Skin epidermis (tissue), 12 donors: Measurements from ENCODE around the gene RERE.
"Not testable (repeated sequence)": the region's sequence is repeated elsewhere in the genome, so short reads cannot be mapped to it uniquely, and the experiment has no call there.

Source experiments
- H3K27ac ChIP-seq, 21 experiments: fragments of 200-600 bp; sonication (generic) in 11 of 21; one replicate each; pipeline ENCODE4 v1.5.0; 2020; ENCODE audit warnings: mild to moderate bottlenecking in 3 of 21, inconsistent platforms in 2 of 21, moderate library complexity in 2 of 21
- H3K4me3 ChIP-seq, 7 experiments: fragments of 200-600 bp; sonication (generic) in 2 of 7; one replicate each; pipeline ENCODE4 v1.5.0; 2020; ENCODE audit warnings: inconsistent platforms in 2 of 7, mild to moderate bottlenecking in 2 of 7, moderate library complexity in 1 of 7

The RERE gene

GRCh38 chr1:8461351-8462110 is 355.9 kb downstream of the RERE start:
- peak overlapping the region in 6 of 21 experiments; percentile 65 to 81 (median 79) for H3K27ac ChIP-seq
- no peak overlapping the region for H3K4me3 ChIP-seq

DNA sequence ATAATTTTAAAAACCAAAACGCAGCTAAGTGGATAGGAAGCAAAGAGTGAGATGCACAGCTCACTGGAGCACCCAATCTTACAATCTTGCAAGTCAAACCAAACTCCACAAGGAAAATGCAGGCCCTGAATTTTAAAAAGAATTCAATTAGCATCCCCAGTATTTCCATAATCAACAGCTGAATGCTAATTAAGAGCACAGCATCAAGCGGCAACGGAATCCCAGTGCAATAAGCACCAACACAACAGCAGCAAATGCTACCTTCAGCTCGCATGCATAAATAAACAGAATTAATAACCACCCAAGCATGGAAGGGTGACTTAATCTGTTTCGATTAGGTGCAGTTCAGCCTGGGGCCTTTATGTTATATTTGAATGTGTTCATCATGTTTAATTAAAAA is 356.7 kb downstream of the RERE start:
- no peak overlapping the region for H3K27ac ChIP-seq
- no peak overlapping the region for H3K4me3 ChIP-seq

- no peak overlapping the region for H3K27ac ChIP-seq
Observed at GRCh38 chr1:8460132-8460544, 357.3 kb downstream of the RERE start.

DNA sequence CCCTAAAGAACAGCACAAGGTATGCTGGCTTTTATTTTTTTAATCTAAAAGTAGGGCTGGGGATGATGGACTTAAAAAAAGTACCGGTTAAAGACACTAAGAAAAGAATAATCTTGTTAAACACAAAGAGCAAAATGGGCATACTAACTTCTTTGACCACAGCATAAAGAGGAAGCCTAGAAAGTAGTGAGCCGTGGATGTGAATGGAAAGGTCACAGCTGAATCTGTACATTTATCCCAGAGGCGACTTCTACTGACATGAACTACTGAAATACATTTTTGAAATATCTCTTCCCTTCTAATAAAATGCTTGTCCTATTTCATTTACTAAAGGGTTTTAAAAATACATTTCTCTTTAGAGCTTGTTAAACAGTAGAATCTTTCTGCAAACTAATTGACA is 358.8 kb downstream of the RERE start:
- H3K4me3 ChIP-seq, result no peak overlapping the region
- H3K27ac ChIP-seq, result no peak overlapping the region

More at GRCh38 chr1:8460132-8460544, 357.3 kb downstream of the RERE start:
- no peak overlapping the region for H3K4me3 ChIP-seq

DNA sequence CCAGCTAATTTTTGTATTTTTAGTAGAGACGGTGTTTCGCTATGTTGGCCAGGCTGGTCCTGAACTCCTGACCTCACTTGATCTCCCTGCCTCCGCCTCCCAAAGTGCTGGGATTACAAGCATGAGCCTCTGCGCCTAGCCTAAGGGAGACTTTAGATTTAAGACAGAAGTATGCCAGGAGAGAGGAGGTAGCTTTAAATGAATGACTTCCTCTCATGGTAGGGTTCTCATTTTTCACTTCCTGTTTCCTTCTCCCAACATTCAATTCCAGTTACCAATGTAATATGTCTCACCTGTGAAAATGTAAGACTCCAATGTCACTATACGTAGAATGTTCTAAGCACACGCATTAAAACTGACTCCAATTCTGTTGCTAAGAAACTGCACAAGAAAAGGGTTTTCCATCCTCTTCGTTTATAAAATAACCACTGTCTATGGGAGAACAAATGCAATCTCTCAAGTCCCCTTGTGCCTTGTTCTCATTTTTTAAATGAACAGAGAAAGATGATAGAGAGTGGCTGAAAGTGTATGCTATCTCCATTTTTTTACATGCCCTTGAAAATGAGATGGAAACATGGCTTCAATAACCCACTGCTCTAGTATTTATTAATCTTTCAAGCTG is 359.6 kb downstream of the RERE start:
- no peak overlapping the region for H3K27ac ChIP-seq

DNA sequence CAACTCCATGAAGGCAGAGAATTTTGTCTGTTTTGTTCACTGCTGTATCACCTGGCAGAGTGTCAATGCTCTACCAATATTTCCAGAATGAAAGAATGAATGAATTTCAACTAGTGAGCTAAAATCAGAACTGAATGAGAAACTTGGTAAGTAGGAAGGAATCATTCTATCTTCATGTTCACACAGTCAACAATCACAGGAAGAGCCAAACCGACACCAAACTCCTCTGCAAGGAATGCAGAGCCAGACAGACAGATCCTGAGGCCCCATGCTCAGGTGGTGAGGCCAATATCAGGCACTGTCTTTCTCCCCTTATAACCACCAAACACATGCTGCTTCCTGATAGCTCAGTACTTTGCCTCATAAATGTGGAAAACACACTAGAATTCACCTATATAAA is 360.4 kb downstream of the RERE start:
- peak overlapping the region in 4 of 21 experiments; percentile 10 to 74 (median 46) for H3K27ac ChIP-seq
- no peak overlapping the region for H3K4me3 ChIP-seq

More for the DNA sequence above, 359.6 kb downstream of the RERE start:
- H3K4me3 ChIP-seq, result no peak overlapping the region

DNA sequence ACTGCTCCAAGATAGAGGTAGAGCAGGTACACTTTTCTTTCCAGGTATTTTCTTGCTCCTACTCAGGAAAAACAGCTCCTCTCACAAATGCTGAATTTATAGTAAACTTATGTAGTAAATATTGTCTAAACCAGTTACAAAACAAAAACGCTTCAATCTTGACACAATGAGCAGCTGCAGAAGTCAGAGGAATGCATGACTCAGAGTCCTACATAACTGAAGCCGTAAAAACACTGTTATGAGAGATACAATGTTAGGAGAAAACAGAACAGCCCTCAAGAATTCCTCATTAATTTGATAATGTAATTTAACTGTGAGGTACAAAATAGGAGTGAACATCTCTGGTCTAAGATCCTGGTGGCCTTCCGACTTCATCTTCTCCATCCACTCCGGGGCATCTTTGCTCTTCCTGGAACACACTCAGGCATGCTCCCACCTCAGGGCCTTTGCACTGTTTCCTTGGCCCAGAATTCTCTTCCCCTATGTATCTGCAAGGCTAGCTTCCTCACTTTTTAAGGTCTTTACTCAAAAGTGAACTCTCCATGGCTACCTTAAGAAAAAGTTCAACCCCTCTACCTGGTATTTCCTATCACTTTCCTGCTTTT is 361.0 kb downstream of the RERE start:
- Histone ChIP-seq H3K27ac (peak overlapping the region in 11 of 21 experiments; percentile 4 to 74 (median 30)), H3K4me3 (no peak overlapping the region)

GRCh38 chr1:8455700-8456307 is 361.6 kb downstream of the RERE start:
- Histone ChIP-seq H3K4me3 (no peak overlapping the region), H3K27ac (peak overlapping the region in 13 of 21 experiments; percentile 4 to 74 (median 30))

GRCh38 chr1:8450312-8450711 is 367.1 kb downstream of the RERE start:
- H3K27ac ChIP-seq, result no peak overlapping the region
- no peak overlapping the region for H3K4me3 ChIP-seq

GRCh38 chr1:8448911-8449661 is 368.4 kb downstream of the RERE start:
- Histone ChIP-seq H3K4me3 (no peak overlapping the region), H3K27ac (peak overlapping the region in 18 of 21 experiments; percentile 2 to 74 (median 42))

DNA sequence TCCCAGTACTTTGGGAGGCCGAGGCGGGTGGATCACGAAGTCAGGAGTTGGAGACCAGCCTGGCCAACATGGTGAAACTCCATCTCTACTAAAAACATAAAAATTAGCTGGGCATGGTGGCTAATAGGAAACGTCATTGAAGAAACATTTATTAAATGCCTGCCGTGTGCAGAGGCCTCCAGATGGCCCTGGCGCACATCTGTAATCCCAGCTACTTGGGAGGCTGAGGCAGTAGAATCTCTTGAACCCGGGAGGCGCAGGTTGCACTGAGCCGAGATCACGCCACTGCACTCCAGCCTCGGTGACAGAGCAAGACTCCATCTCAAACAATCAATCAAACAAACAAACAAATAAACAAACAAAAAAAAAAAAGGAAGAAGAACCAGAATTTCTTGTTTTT is 368.9 kb downstream of the RERE start:
- not testable (repeated sequence) for H3K4me3 ChIP-seq
- H3K27ac ChIP-seq, result peak overlapping the region in 14 of 21 experiments; percentile 19 to 74 (median 44)

- H3K4me3 ChIP-seq, result no peak overlapping the region
- no peak overlapping the region for H3K27ac ChIP-seq
Observed at GRCh38 chr1:8447616-8448150, 369.8 kb downstream of the RERE start.

GRCh38 chr1:8446119-8446518 is 371.3 kb downstream of the RERE start:
- not testable (repeated sequence) for H3K27ac ChIP-seq, H3K4me3 ChIP-seq

- H3K27ac ChIP-seq, result no peak overlapping the region
Observed at GRCh38 chr1:8443558-8444194, 373.8 kb downstream of the RERE start.

DNA sequence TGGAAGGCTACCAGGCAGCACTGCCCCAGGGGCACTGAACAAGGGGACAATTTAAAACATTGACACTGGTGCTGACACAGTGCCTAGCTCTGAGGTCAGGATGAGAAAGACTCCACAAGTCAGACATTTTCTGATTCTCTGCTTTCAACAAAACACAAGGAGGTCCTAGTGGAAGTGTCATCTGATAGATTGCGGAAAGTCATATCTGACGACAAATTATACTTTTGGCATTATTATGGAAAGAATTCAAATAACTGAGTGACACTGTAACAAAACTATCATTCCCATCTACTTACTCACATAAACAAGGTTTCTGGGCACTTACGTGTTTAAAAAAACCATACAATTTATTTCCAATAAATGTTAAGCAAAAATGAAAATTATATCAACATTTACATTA is 376.0 kb downstream of the RERE start:
- H3K4me3 ChIP-seq, result no peak overlapping the region
- no peak overlapping the region for H3K27ac ChIP-seq

More at GRCh38 chr1:8443558-8444194, 373.8 kb downstream of the RERE start:
- H3K4me3 ChIP-seq, result no peak overlapping the region

DNA sequence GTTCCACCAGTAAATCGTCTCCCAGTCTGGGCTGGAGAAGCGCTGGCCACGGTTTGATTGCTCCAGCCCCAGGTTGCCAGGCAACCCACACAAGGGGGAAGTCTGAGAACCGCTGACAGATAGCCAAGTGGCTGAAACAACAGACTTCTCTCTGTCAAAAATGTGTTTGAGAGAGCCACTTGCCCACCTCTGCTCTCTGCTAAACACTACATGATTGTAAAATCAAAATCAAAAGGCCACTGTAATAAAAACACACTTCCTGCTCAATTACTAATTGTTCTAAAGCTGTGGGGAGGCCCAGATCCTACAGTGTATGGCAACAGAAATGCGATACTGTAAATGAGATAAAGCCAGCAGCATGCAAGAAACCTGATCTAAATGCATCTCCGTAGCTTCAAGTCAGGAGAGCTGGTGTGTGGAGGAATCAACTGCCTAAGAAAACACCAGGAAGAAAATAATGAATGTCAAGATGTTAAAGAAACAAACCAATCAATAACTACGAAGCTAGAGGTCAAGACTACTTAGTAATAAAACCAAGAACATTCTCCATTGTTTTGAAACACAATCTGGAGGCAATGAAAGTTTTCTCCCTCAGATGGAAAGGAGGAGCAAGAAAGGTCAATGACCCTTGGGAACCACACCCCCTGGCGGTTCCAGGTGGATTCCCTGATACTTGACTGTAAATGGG is 378.3 kb downstream of the RERE start:
- H3K4me3 ChIP-seq, result no peak overlapping the region

GRCh38 chr1:8438489-8438888 is 379.0 kb downstream of the RERE start:
- Histone ChIP-seq H3K27ac (peak overlapping the region in 5 of 21 experiments; percentile 4 to 37 (median 12)), H3K4me3 (no peak overlapping the region)

More for the DNA sequence above, 378.3 kb downstream of the RERE start:
- peak overlapping the region in 10 of 21 experiments; percentile 3 to 59 (median 23) for H3K27ac ChIP-seq

GRCh38 chr1:8437347-8437746 is 380.1 kb downstream of the RERE start:
- H3K27ac ChIP-seq, result no peak overlapping the region

More at GRCh38 chr1:8437347-8437746, 380.1 kb downstream of the RERE start:
- no peak overlapping the region for H3K4me3 ChIP-seq
